B cell (primary cell): Measurements from ENCODE around the gene ARRB1. TPM values are rescaled to one million over a fixed set of nuclear protein-coding genes. Genes with fewer than 3 reads are reported as not detected.

Experiments
- ATAC-seq: fragments of 200-7000 bp; cut with Tn5 transposase; one replicate; pipeline ENCODE4 v1.10.0; 2021; ENCODE audit warnings: low read depth, mild to moderate bottlenecking, moderate number of reproducible peaks, moderate library complexity
- CTCF ChIA-PET: fragments of 350-600 bp; sonication (Branson Sonifier 250); formaldehyde crosslinking; loops from one replicate; lab custom pipeline; 2021; ENCODE audit warnings: antibody characterized with exemption, inconsistent platforms; lab: Charles Lee
- POLR2A ChIA-PET: fragments of 350-600 bp; sonication (Branson Sonifier 250); formaldehyde crosslinking; loops from one replicate; lab custom pipeline; 2021; ENCODE audit warnings: antibody characterized with exemption; lab: Charles Lee
- DNase-seq: peaks from one replicate; pipeline ENCODE4 v3.0.0; 2013
- H2AFZ ChIP-seq: 2 replicates; pipeline ENCODE4 v1.6.1; 2012; ENCODE audit warnings: mild to moderate bottlenecking, low read depth, low read length; ENCODE audit not compliant: insufficient read depth, poor library complexity, severe bottlenecking
- H3K27ac ChIP-seq, 2 donors: 1 replicate in 1 of 2; 2 replicates in 1 of 2; pipeline ENCODE4 v1.5.1; 2012 to 2013; ENCODE audit warnings: low read length in 2 of 2, mild to moderate bottlenecking in 2 of 2, moderate library complexity in 1 of 2
- H3K27me3 ChIP-seq, 4 experiments: fragments of 200-600 bp in 1 of 4; sonication (generic) in 1 of 4; replicated peaks in 1 of 4; 1 replicate in 2 of 4; 2 replicates in 2 of 4; pipeline versions ENCODE4 v1.6.1 to v1.7.0; 2013 to 2016; ENCODE audit warnings: low read length in 3 of 4, mild to moderate bottlenecking in 2 of 4, mixed read lengths in 1 of 4, moderate library complexity in 1 of 4; ENCODE audit not compliant: insufficient read depth in 4 of 4, control insufficient read depth in 3 of 4; ENCODE audit errors: control extremely low read depth in 1 of 4
- H3K36me3 ChIP-seq, 2 experiments: replicated peaks in 1 of 2; 1 replicate in 1 of 2; 2 replicates in 1 of 2; pipeline versions ENCODE4 v1.6.1 to v1.7.1; 2013; ENCODE audit warnings: low read length in 1 of 2; ENCODE audit not compliant: insufficient read depth in 2 of 2, control insufficient read depth in 1 of 2; ENCODE audit errors: control extremely low read depth in 1 of 2, extremely low read depth in 1 of 2
- H3K4me1 ChIP-seq, 2 donors: fragments of 200-600 bp in 1 of 2; sonication (generic) in 1 of 2; 1 replicate in 1 of 2; 2 replicates in 1 of 2; pipeline versions ENCODE4 v1.5.1 to v1.6.1; 2013 to 2017; ENCODE audit warnings: low read length in 2 of 2; ENCODE audit not compliant: control insufficient read depth in 2 of 2, insufficient read depth in 2 of 2
- H3K4me2 ChIP-seq: replicated peaks from 2 replicates; pipeline ENCODE3; 2012; ENCODE audit warnings: mild to moderate bottlenecking, low read depth, low read length; ENCODE audit not compliant: poor library complexity, severe bottlenecking
- H3K4me3 ChIP-seq, 5 experiments: fragments of 200-600 bp in 1 of 5; sonication (generic) in 1 of 5; 1 replicate in 3 of 5; 2 replicates in 2 of 5; pipeline versions ENCODE4 v1.5.1 to v1.7.0; 2011 to 2016; ENCODE audit warnings: low read length in 4 of 5, mild to moderate bottlenecking in 4 of 5, low read depth in 2 of 5, control low read depth in 1 of 5, moderate library complexity in 1 of 5; ENCODE audit not compliant: insufficient read depth in 1 of 5; ENCODE audit errors: control extremely low read depth in 1 of 5, extremely low read depth in 1 of 5
- H3K79me2 ChIP-seq: fragments of 200-600 bp; sonication (generic); one replicate; pipeline ENCODE4 v1.6.0; 2016; ENCODE audit warnings: low read length; ENCODE audit not compliant: control insufficient read depth, insufficient read depth
- H3K9ac ChIP-seq: fragments of 200-600 bp; sonication (generic); 2 replicates; pipeline ENCODE4 v1.6.1; 2017; ENCODE audit warnings: mild to moderate bottlenecking, low read length, moderate library complexity
- H3K9me3 ChIP-seq, 3 donors: one replicate each; pipeline versions ENCODE4 v1.6.1 to v1.7.1; 2013; ENCODE audit warnings: low read length in 2 of 3; ENCODE audit not compliant: control insufficient read depth in 2 of 3, insufficient read depth in 1 of 3; ENCODE audit errors: control extremely low read depth in 1 of 3
- H4K20me1 ChIP-seq: 2 replicates; pipeline ENCODE4 v1.6.0; 2012; ENCODE audit warnings: mild to moderate bottlenecking, low read length; ENCODE audit not compliant: insufficient read depth, control insufficient read depth, poor library complexity, severe bottlenecking
- H3K27ac Mint-ChIP-seq: one replicate; pipeline ENCODE4 v1.8.0; 2021; ENCODE audit warnings: mixed read lengths
- H3K27me3 Mint-ChIP-seq: one replicate; pipeline ENCODE4 v1.8.0; 2021; ENCODE audit warnings: mixed read lengths
- H3K4me1 Mint-ChIP-seq: one replicate; pipeline ENCODE4 v1.8.0; 2021; ENCODE audit warnings: mixed read lengths
- H3K4me3 Mint-ChIP-seq: one replicate; pipeline ENCODE4 v1.8.0; 2021; ENCODE audit warnings: mixed read lengths
- H3K9me3 Mint-ChIP-seq: one replicate; pipeline ENCODE4 v1.8.0; 2022; ENCODE audit warnings: mixed read lengths; ENCODE audit not compliant: insufficient read depth
- CTCF ChIP-seq: fragments of 200-600 bp; IDR thresholded peaks from one replicate; pipeline ENCODE4 v1.8.0; 2022; ENCODE audit warnings: antibody characterized with exemption, mild to moderate bottlenecking
- EZH2 ChIP-seq: IDR thresholded peaks from 2 replicates; pipeline ENCODE4 v1.6.1; 2012; ENCODE audit warnings: borderline replicate concordance, low read depth, mild to moderate bottlenecking, moderate library complexity, low read length; ENCODE audit not compliant: insufficient read depth, poor library complexity, severe bottlenecking
- WGBS: methylation state at CpG from one replicate; pipeline ENCODE4 v1.1.5; 2013; ENCODE audit warnings: missing lambda C conversion rate; ENCODE audit not compliant: insufficient coverage; 5-methylcytosine and 5-hydroxymethylcytosine counted together
- intact Hi-C: fragments of 100-400 bp; cut with micrococcal nuclease; formaldehyde crosslinking; loops from one replicate; pipeline ENCODE4 v1.10.0; 2022
- polyA plus RNA-seq: library from polyadenylated mRNA; depleted of rRNA; stranded (reverse); fragments of >200 nt; gene quantifications from 2 replicates; pipeline ENCODE4 v1.2.3, GENCODE V29; 2012
- total RNA-seq, 2 donors: library from RNA; stranded (reverse); fragments of 120-200 nt in 1 of 2; gene quantifications; 1 replicate in 1 of 2; 2 replicates in 1 of 2; pipeline versions ENCODE4 v1.2.3 to v1.2.4, GENCODE V29; 2013 to 2022

ARRB1 gene
- total and polyA plus RNA-seq, 2 donors (not counting 1 experiment from before 2014, with no cell fraction given): 1.0 to 1.9 TPM

GRCh38 chr11:75351791-75352587, 528 bp upstream of the ARRB1 start:
- Mint-ChIP-seq H3K4me1 (peaks cover 25% of the 10 kb centered on the region), H3K4me3 (peak overlapping the region; percentile 89), H3K9me3 (no peaks in the 10 kb centered on the region), H3K27me3 (peaks cover 16% of the 10 kb centered on the region), H3K27ac (peak overlapping the region; percentile 61)
- H2AFZ ChIP-seq: peak overlapping the region; percentile 86
- H3K27ac ChIP-seq: no peak overlapping the region
- intact Hi-C loops: no loop called here
- H3K4me1 ChIP-seq: peaks cover 8 to 19% of the 10 kb centered on the region in 2 donors
- TF ChIP-seq EZH2 (no peak), CTCF (no peak)
- peaks cover 0 to 26% (median 0%) of the 10 kb centered on the region in 4 experiments for H3K27me3 ChIP-seq
- CTCF ChIA-PET: interaction anchor here (1.0 to 1.3 kb wide), 2 partner anchors 32 to 72 kb away, joined by 3 to 4 read pairs; no protein-coding TSS in a partner anchor
- H3K9me3 ChIP-seq: no peaks in the 10 kb centered on the region
- H3K79me2 ChIP-seq: no peaks in the 10 kb centered on the region
- no peaks in the 10 kb centered on the region for H3K36me3 ChIP-seq
- DNase-seq (peak; percentile 71), ATAC-seq (peak; percentile 67)
- H3K4me2 ChIP-seq: peak overlapping the region; percentile 85
- POLR2A ChIA-PET: interaction anchor here (0.6 to 0.9 kb wide), 2 partner anchors 12 to 15 kb away, joined by 4 to 6 read pairs; no protein-coding TSS in a partner anchor
- peak overlapping the region; percentile 33 to 64 (median 53) for H3K4me3 ChIP-seq
- peak overlapping the region; percentile 62 for H3K9ac ChIP-seq
- under 1% methylated on average over 57 of the region's 64 CpGs for WGBS
- no peaks in the 10 kb centered on the region for H4K20me1 ChIP-seq
